IPS-15b (cell line): Measurements from ENCODE around the gene ABHD3.

Experiments used
- H3K27me3 ChIP-seq: one replicate; pipeline ENCODE4 v1.6.1; 2013; ENCODE audit warnings: low read length; ENCODE audit not compliant: control insufficient read depth, insufficient read depth
- H3K36me3 ChIP-seq: one replicate; pipeline ENCODE4 v1.6.1; 2013; ENCODE audit warnings: low read length; ENCODE audit not compliant: control insufficient read depth, insufficient read depth
- H3K4me1 ChIP-seq: one replicate; pipeline ENCODE4 v1.6.1; 2013; ENCODE audit warnings: mild to moderate bottlenecking, low read length; ENCODE audit not compliant: control insufficient read depth, insufficient read depth
- H3K4me3 ChIP-seq: one replicate; pipeline ENCODE4 v1.5.1; 2013; ENCODE audit warnings: low read depth, low read length
- H3K9ac ChIP-seq: one replicate; pipeline ENCODE4 v1.6.1; 2013; ENCODE audit warnings: low read depth, mild to moderate bottlenecking, low read length
- H3K9me3 ChIP-seq: one replicate; pipeline ENCODE4 v1.6.1; 2013; ENCODE audit warnings: mild to moderate bottlenecking, low read length; ENCODE audit not compliant: control insufficient read depth, insufficient read depth

The ABHD3 gene, protein sequence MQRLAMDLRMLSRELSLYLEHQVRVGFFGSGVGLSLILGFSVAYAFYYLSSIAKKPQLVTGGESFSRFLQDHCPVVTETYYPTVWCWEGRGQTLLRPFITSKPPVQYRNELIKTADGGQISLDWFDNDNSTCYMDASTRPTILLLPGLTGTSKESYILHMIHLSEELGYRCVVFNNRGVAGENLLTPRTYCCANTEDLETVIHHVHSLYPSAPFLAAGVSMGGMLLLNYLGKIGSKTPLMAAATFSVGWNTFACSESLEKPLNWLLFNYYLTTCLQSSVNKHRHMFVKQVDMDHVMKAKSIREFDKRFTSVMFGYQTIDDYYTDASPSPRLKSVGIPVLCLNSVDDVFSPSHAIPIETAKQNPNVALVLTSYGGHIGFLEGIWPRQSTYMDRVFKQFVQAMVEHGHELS

DNA sequence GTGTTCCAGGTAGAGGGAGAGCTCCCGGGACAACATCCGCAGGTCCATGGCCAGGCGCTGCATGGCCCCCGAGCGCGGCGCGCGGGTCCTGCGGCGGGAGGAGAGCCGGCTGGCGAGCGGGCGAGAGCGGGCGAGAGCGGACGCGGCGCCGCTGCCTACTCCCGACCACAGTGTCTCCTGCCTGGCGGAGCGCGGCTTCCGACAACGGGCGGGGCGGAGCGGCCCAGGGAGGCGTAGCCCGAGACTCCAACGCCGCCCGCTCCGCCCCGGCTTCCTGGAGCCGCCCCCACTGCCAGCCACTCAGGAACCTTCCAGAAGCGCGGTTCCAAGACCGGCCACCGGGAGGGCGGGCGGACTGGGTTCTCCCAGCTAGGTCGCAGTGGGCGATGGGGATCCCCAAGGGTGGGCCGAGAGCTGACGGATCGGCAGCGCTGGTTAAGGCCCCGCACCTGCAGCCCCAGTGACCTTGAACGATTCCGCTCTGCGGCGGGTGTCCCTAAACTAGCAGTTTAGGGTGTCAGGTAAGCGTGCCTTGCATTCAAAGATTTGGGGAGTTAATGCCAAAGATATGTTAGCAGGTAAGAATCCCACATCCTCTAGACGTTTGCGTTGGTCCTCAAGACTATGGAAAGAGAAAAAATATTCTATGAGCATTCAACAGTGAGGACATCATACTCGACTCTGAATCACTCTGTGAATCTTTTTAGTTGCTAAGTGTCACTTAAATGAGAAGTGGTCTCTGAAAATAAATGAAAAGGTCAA is at the start of gene ABHD3:
Gene ABHD3 (minus strand): TSS at position 172 of the 762 bp plus-strand sequence. CDS start 109 bp downstream, at position 63.
- Histone ChIP-seq H3K9ac (peak within 1 kb of the TSS; percentile 79), H3K9me3 (no peaks in the 10 kb centered on the region), H3K27me3 (peaks cover 6% of the 10 kb centered on the region), H3K4me1 (peaks cover 8% of the 10 kb centered on the region), H3K4me3 (peak within 1 kb of the TSS; percentile 78), H3K36me3 (no peaks in the 10 kb centered on the region)

DNA sequence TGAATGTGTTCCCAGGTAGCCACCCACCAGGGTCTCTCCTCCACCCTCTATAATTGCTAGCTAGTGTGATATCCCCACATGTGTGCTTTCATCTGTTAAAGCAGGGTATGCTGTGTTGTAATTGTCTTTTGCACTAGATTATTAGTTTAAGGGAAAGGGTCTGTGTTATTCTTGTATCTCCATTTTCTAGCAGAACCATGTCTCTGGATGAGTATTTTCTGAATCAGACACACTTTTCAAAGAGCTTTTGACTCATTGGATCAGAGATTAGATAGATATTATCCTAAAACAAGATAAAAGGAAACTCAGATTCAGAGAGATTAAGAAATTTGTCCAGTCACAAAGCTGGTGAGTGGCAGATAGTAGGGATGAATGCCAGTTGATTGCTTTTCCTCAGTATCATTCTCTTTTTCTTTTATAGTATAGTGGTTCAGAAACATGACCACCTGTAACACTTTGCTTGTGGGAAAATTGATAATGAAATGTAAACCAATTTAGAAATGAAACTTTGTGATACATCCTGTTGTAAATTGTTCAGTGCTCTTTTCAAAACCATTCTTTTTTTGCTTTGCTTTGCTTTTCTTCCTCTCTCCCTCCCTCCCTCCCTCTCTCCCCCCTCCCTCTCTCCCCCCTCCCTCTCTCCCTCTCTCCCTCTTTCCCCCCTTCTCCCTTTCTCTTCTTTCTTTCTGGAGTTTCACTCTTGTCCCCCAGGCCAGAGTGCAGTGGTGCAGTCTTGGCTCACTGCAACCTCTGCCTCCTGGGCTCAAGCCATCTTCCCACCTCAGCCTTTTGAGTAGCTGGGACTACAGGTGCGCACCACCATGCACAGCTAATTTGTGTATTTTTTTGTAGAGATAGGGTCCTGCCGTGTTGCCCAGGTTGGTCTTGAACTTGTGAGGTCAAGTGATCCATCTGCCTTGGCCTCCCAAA is 43.5 kb upstream of the ABHD3 start:
- Histone ChIP-seq H3K4me1 (peaks cover 14% of the 10 kb centered on the region), H3K9me3 (no peaks in the 10 kb centered on the region), H3K9ac (no peak overlapping the region), H3K4me3 (no peak overlapping the region), H3K27me3 (no peaks in the 10 kb centered on the region), H3K36me3 (no peaks in the 10 kb centered on the region)

DNA sequence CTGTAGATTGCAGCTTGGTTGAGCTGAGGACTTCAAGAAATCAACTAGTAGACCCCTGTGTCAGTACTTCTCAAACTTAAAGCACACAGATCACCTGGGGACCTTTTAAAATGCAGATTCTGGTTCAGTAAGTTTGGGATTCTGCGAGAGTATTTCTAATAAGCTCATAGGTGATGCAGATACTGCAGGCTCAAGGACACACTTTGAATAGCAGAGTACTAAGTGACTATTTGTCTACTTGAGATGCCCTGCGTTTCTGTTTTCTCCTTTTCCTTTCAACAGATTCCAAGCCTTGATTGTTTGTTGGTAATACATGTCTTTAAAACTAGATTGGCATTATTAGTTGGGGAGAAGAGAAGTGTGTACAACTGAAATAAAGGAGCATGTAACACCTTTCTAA is 42.7 kb upstream of the ABHD3 start:
- Histone ChIP-seq H3K9me3 (no peaks in the 10 kb centered on the region), H3K4me3 (no peak overlapping the region), H3K27me3 (no peaks in the 10 kb centered on the region), H3K9ac (no peak overlapping the region), H3K4me1 (peaks cover 14% of the 10 kb centered on the region), H3K36me3 (no peaks in the 10 kb centered on the region)

DNA sequence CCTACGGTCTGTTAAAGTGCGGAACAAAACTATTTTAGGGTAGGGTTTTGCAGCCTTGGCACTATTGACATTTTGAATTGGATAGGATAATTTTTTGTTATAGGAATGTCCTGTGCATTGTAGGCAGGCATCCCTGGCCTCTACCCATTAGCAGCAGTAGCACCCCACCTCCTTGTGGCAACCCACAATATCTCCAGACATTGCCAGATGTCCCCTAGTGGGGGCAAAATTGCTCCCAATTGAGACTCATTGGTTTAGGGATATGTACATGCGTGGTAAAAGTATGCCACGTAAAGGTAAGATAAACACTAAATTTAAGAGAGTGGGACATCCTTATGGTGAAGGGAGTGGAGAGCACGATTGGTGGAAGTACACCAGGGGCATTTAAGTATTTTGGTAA is 40.7 kb upstream of the ABHD3 start:
- no peaks in the 10 kb centered on the region for H3K9me3 ChIP-seq
- H3K27me3 ChIP-seq, result no peaks in the 10 kb centered on the region
- no peak overlapping the region for H3K4me3 ChIP-seq
- H3K4me1 ChIP-seq, result peaks cover 14% of the 10 kb centered on the region
- no peak overlapping the region for H3K9ac ChIP-seq
- no peaks in the 10 kb centered on the region for H3K36me3 ChIP-seq

DNA sequence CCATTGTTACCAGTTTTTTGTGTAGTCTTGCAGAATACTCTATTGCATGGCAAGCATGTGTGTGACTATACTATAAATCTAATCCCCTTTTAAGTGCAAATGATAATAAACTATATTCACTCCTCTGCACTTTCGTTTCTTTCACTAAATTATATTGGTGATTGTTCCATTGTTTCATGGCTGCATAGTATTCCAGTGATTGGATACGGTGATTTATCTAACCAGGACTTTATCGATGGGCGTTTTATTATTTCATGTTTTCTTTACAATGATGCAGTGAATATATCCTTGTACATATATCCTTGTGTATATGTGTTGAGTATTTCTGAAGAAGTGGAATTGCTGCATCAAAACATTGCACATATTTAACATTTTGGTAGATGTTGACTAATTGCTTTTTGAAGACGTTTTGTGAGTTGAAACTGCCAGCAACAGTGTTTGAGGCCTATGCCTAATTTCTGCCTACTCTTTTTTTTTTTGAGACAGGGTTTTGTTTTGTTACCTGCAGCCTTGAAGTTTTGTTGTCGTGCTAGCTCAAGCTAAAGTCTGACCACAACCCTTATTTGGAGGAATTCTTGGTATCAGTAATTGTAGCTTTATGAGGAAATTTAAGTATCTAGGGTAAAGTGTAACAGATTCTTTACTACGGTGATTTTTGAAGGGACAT is 38.7 kb upstream of the ABHD3 start:
- Histone ChIP-seq H3K27me3 (no peaks in the 10 kb centered on the region), H3K36me3 (no peaks in the 10 kb centered on the region), H3K4me1 (peaks cover 19% of the 10 kb centered on the region), H3K9ac (no peak overlapping the region), H3K4me3 (peak overlapping the region; percentile 19), H3K9me3 (no peaks in the 10 kb centered on the region)

DNA sequence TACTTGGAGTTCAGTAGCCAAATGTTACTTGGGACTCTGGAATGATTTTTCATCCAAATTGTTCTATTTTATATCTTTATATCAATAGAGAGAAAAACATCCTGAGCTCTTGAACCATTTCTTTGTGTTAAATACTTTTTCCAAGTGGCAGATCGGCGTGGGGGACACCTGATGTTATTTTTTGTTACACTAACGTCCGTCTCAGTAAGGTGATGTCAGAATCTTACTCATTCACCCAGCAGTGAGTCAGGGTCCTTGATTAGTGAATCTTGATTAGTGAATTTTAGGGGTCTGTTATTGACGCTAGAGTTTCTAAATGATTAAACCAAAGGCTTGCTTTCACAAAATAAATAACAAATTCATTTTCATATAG is 37.7 kb upstream of the ABHD3 start:
- H3K9me3 ChIP-seq, result no peaks in the 10 kb centered on the region
- no peak overlapping the region for H3K9ac ChIP-seq
- no peaks in the 10 kb centered on the region for H3K36me3 ChIP-seq
- peak overlapping the region; percentile 70 for H3K4me3 ChIP-seq
- no peaks in the 10 kb centered on the region for H3K27me3 ChIP-seq
- peaks cover 18% of the 10 kb centered on the region for H3K4me1 ChIP-seq

DNA sequence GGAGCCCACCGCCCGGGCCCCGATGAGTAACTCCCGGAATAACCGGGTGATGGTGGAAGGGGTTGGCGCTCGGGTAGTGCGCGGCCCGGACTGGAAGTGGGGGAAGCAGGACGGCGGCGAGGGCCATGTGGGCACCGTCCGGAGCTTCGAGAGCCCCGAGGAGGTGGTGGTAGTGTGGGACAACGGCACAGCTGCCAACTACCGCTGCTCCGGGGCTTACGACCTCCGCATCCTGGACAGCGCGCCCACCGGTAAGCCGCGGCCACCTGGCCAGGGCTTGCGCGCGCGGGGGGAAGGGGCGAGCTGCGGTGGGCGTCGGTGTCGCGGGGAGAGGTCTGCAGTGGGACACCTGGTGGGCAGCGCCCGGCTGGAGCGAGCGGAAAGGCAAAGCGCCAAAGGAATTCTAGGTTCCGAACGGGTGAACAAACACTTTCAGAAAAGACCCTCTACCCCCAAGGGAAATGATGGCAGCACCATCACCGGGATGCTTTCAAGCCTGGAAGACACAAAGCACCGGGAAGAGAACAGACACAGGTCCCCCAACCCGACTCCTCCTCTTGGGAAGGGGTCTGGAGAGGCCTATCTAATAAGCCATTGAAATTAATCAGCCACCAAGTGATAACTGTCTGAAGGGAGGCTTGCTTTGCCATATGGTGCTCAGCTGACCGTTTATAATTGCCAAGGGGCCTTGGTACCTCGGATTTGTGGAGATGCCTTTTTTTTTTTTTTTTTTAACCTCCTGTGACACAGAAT is 37.2 kb upstream of the ABHD3 start:
- Histone ChIP-seq H3K9ac (peak overlapping the region; percentile 5), H3K4me1 (peaks cover 13% of the 10 kb centered on the region), H3K27me3 (no peaks in the 10 kb centered on the region), H3K4me3 (peak overlapping the region; percentile 70), H3K36me3 (no peaks in the 10 kb centered on the region), H3K9me3 (no peaks in the 10 kb centered on the region)

DNA sequence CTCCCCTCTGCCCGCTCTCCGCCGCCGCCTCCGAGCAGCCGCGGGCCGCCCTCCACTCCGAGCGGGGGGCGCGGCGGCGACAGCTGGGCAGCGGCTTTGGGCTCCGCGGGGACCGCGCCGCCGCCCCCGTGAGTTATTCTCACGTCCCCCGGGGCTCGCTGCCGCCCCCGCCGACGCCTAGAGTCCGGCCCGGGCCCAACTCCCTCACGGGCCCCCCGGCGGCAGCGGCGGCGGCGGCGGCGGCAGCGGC is 36.7 kb upstream of the ABHD3 start:
- H3K36me3 ChIP-seq, result no peaks in the 10 kb centered on the region
- no peak overlapping the region for H3K9ac ChIP-seq
- H3K27me3 ChIP-seq, result no peaks in the 10 kb centered on the region
- H3K4me3 ChIP-seq, result peak overlapping the region; percentile 84
- H3K9me3 ChIP-seq, result no peaks in the 10 kb centered on the region
- peaks cover 9% of the 10 kb centered on the region for H3K4me1 ChIP-seq

DNA sequence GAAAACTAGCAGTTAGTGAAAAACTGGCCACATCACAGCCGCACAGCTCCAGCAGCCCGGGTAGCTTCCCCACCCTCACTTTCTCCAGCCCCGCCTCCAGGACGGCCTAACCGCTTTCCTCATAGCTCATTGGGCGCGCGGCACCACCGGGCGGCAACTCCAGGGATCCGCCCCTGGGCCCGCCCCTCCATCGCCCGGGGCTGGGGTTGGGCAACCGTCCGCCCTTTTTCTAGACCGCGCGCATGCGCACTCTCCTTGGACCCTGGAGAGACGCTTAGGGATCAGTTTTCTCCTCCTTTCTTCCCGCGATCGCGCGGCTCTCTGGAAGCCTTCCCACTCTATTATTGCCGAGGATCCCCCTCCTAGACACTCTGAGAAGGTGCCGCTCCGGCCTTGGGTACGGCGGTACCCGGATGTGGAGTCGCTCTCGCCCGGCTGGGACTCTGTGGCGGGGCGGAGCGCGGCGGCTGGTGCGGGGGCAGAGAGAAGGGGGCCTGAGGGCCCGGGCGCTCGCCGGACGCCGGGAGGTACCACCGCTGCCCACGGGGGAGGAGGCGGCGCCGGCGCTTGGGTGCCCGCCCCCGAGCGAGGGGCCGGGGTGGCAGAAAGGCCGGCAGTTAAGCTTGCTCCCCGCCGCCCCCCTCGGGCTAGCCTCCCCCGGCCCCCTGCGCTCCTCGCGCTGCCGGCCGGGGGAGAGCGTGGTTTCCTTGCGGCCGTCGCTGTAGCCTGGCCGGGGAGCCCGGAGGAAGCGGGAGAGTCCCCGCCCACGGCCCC is 36.2 kb upstream of the ABHD3 start, which contains the start of gene MIB1:
Gene MIB1 (plus strand): TSS at position 255 of the 774 bp plus-strand sequence. CDS start 792 bp downstream, outside the sequence.
- Histone ChIP-seq H3K27me3 (no peaks in the 10 kb centered on the region), H3K4me1 (peaks cover 9% of the 10 kb centered on the region), H3K36me3 (no peaks in the 10 kb centered on the region), H3K9me3 (no peaks in the 10 kb centered on the region), H3K9ac (peak within 1 kb of the TSS; percentile 68), H3K4me3 (peak within 1 kb of the TSS; percentile 84)
